HG03354 (cell line): ENCODE measurements around the gene MZT2B.
"Not testable (repeated sequence)": the region's sequence is repeated elsewhere in the genome, so short reads cannot be mapped to it uniquely, and the experiment has no call there.

ENCODE experiments used
- ATAC-seq: cut with Tn5 transposase; IDR thresholded peaks from one replicate; pipeline ENCODE4 v1.9.1; 2021; ENCODE audit warnings: mild to moderate bottlenecking; ENCODE audit not compliant: unreplicated experiment, poor library complexity, severe bottlenecking

The MZT2B gene

GRCh38 chr2:130152136-130152815 is 29.8 kb upstream of the MZT2B start:
- not testable (repeated sequence) for ATAC-seq

- no peak for ATAC-seq
Observed at GRCh38 chr2:130152816-130153595, 29.1 kb upstream of the MZT2B start.

GRCh38 chr2:130153721-130154422 is 28.2 kb upstream of the MZT2B start:
- ATAC-seq: not testable (repeated sequence)

GRCh38 chr2:130154423-130154770 is 27.7 kb upstream of the MZT2B start:
- not testable (repeated sequence) for ATAC-seq

- no peak for ATAC-seq
Observed at GRCh38 chr2:130154773-130155765, 27.0 kb upstream of the MZT2B start.

- not testable (repeated sequence) for ATAC-seq
Observed at GRCh38 chr2:130155956-130156623, 26.0 kb upstream of the MZT2B start.

- ATAC-seq: no peak
Observed at GRCh38 chr2:130156624-130157004, 25.4 kb upstream of the MZT2B start.

- peak; percentile 32 for ATAC-seq
Observed at GRCh38 chr2:130157354-130157753, 24.7 kb upstream of the MZT2B start.

GRCh38 chr2:130157825-130158514 is 24.1 kb upstream of the MZT2B start:
- peak; percentile 86 for ATAC-seq

GRCh38 chr2:130158631-130159030 is 23.4 kb upstream of the MZT2B start:
- no peak for ATAC-seq

- not testable (repeated sequence) for ATAC-seq
Observed at GRCh38 chr2:130159376-130159775, 22.7 kb upstream of the MZT2B start.

GRCh38 chr2:130160131-130160530 is 21.9 kb upstream of the MZT2B start:
- no peak for ATAC-seq

GRCh38 chr2:130160838-130161705 is 21.0 kb upstream of the MZT2B start:
- not testable (repeated sequence) for ATAC-seq

GRCh38 chr2:130162486-130162885 is 19.6 kb upstream of the MZT2B start:
- not testable (repeated sequence) for ATAC-seq

- ATAC-seq: no peak
Observed at GRCh38 chr2:130162968-130163367, 19.1 kb upstream of the MZT2B start.

GRCh38 chr2:130165293-130166016 is 16.6 kb upstream of the MZT2B start:
- ATAC-seq: no peak

GRCh38 chr2:130166611-130167010 is 15.5 kb upstream of the MZT2B start:
- not testable (repeated sequence) for ATAC-seq
